ENCODE measurements around the gene PTPRM.
"Not testable (repeated sequence)": the region's sequence is repeated elsewhere in the genome, so short reads cannot be mapped to it uniquely, and the experiment has no call there.

The PTPRM gene

DNA sequence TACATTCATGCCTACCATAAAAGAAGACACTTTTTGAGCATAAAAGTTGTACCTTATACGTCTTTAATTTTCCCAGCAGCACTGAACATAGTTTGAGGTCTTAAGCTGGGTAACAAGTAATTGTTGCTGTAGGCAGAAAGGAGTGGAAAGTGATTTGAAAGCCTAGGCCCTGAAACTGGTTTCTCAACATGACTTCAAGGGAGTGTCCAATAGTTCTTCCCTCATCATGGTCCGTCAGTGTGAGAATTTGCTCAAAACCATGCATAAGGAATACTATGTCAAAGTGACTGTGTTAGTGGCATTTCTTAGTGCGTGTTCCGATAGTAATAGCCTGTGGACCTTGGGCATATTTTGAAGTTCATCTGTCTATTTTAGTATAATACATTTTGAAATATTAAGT lies 463.1 kb downstream of the PTPRM start:
- DNase-seq: no peak

DNA sequence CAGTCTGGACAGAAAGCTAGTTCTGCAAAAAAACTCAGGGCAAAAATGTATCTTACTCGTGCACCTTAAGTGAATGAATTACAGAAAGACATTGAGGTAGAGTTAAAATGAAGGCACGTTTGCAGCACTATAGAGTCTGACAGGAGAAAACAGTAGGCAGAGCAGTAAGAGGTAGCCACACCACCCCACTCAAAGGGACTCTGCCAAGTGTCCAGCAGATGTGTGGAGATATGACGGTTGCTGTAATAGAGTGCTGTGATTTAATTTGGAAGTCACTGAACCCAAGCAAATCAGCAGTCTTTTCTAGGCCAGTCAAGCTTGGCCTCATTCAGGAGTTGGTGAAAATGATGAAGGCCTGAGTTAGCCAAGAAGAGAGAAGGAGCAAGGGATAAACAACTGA lies 464.4 kb downstream of the PTPRM start:
- DNase-seq: no peak

DNA sequence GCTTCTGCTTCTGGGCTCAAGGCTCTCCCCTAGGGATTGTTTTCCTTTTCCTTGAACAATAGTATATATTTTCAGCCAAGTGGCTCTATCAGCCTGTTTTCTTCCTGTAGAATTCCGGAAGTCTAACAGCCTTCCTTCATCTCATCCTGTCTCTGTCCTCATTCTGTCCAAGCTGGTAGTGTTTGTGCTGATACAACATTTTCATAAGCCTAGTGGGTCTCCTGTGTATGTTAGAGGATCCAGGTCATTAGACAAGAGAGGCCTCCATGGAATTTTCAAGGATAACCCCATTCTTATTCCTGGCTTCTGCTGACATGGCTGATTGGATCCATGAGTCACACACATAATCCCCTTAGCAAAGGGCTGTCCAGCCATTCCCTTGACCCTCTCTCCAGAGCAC lies 467.6 kb downstream of the PTPRM start:
- no peak for DNase-seq

DNA sequence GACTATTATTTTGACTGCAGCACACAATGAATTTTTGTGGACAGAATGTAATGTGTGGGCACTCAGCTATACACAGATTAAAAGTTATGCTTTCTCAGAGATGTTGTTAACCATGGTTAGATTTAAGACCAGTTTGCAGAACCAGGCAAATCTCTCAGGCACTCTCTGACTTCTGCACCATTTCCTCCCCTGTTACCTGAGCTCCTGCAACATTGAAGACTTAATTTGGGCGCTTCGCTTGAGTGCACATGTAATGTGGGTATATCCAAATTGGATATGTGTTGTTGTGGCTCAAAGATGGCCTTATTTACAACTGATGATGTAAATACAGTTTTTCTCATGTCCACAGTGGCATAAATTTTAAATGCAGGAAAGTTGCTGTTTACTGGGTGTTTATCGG lies 469.4 kb downstream of the PTPRM start:
- DNase-seq: no peak

DNA sequence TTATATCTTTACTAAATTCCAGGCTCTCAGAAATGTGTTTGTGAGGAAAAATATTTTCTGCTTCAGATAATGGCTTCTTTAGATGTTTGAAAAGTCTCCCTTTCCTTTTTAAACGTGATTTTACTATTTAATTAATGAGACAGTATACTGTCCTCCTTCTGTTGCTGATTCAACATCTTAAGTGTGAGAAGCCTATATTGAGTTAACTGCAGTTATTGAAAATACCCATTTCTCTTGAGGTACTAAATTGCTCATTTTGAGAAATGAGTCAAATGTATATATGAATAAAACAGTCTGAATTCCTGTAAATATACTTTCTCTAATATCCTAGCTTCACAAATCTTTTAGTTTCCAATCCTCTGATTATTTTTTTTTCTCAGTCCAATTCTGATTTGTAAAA lies 470.2 kb downstream of the PTPRM start:
- no peak for DNase-seq

DNA sequence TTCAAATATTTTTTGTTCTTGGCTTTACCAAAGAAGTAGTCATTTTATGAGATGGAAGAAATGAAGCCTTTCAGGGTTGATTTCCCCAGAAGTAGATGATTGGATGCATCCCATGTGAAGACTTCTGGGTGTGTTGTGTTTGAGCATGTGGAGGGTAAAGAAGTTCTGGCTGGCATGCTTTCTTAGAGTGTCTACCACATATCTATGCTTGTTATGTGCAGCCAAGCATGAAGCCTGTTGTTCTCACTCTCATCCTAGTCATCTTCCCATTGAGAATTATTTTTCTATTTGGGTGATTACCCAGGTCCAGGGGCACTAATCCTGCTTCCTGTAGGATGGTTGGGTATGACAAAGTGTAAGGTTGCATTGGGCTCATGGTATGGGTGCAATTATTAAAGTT lies 472.9 kb downstream of the PTPRM start:
- no peak for DNase-seq

DNA sequence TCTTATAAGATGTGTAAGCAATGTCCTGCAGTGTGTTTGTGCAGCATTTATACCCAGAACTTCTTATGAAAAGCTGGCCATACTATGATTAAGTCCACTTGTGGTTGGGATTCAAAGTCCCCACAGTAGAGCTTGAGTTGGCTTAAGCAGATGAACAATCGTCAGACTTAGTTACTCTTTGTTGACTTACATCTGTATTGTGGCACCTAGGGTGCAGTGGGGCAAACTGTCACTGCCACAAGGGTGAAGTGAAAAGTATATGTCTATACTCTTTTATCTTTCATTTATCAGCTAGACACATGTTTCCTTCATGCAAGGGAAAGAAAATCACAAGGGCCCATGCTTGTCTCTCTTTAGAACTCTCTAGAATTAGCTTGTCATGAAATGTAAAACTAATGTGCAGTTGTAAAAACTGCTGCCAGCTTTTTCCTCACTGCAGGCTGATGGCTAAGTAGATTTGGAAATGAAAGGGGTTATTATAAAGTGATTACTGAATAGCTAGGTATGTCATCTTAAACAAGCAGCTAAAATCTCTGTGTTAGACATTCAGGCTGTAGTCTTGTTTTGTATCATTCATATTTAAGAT lies 474.5 kb downstream of the PTPRM start:
- no peak for DNase-seq

DNA sequence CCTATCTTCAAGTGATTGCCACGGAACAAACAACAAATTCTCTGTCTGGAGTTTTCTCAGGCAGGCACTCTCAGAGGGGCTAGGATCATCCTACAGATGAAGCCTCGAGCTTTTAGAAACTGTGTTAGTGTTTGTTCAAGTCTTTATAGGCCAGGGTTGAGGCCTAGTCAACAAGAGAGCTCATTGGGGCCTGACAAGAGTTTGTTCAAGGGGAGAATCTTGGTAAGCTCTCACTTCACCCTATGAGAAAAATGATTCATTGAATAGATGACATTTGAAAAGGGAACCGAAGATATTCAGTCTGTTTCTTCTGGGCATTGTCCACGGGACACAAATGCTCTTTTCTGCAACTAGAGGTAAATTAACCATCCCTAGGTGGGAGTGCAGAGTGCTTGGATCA lies 476.9 kb downstream of the PTPRM start:
- no peak for DNase-seq

DNA sequence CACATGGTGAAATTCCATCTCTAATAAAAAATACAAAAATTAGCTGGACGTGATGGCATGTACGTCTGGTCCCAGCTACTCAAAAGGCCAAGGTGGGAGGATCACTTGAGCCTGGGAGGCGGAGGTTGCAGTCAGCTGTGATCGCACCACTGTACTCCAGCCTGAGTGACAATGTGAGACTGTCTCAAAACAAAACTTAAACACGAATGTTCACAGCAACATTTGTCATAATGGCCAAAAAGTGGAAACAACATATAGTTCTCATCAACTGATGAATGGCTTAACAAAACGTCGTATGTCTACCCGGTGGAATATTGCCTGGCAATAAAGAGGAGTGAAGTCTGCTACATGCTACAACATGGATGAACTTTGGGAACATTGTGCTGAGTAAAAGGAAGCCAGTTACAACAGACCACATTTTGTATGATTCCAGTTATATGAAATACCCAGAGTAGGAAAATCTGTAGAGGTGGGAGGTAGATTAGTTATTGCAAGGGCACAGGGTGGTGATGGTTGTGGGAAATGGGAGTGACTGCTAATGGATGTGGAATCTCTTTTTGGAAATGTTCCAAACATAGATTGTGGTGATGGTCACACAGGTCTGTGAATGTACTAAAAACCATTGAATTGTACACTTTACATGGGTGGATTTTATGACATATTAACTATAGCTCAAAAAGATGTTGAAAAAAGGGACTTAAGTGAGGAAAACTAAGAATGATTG lies 478.2 kb downstream of the PTPRM start:
- no peak for DNase-seq

DNA sequence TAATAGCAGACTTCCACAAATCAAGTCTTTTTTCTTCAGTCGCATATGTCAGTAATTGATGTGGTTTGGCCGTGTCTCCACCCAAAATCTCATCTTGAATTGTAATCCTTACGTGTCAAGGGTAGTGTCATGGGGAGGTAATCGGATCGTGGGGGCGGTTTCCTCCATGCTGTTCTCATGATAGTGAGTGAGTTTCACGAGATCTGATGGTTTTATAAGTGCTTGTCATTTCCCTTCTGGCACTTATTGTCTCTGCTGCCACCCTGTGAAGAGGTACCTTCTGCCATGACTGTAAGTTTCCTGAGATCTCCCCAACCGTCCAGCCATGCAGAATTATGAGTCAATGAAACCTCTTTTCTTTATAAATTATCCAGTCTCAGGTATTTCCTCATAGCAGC lies 478.8 kb downstream of the PTPRM start:
- no peak for DNase-seq

DNA sequence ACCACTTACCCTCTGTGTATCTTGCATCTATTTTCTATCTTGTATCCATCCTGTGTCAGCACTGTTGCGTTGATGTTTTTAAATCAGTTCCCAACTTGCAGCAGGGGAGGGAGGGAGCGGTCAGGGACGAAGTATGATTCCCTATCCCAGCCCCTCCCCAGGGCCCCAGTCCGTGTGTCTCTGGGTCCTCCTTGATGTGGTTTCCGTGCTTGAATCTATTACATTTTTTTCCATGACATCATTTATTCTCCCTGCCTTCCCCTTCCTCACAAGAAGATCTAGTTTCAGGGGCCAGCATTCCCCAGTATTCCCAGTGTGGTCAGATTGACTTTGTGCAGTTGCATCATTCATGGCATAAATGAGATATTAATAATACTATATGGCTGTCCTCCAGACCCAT lies 479.3 kb downstream of the PTPRM start:
- no peak for DNase-seq

DNA sequence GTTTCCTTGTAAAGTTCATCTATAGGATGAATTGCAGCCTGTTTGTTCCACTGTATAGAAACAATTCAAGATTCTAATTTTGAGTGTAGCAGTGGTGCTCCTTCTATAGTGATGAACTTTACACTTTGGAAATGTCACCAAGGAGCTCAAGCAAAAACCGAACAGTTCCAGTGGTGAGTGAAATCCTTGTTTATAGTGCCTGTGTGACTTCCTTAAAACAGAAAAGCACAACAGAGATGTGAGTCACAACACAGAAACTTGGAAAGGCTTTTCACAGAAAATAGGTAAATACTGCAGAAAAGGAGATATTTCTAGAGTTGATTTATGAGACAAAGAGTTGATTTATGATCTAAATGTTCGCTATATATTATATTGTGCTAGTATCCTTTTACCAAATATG lies 482.0 kb downstream of the PTPRM start:
- no peak for DNase-seq

DNA sequence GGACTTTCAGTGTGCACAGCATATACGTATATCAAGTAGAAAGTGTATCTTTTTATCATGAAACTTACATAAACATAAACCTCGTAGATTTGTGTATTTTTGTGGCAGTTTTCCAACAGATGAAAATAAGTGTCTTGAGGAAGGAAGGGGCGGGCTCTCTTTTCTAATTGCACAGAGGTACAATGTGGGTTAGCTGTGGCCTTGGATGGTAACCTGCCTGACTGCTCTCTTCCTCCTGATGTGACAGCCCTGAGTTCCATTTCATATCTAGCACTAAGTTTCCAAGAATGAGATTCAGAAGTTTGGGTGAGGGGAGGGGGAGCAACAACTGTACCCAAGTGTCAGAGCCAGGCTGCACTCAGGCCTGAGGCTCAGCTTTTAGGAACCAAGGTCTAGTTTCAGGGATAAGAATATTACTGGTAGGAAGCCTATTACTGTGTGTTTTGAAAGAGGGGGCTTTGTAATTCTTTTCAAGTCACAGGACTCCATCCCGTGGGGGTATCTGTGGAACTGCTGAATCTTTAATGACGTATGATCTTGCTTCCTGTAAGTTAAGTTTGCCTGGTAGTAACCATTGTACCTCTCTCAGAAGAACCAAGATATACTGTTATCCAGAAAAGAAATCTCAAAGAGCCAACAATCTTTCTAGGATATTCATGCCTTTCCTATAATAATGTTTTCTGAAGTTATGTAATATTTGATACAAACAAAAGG lies 483.7 kb downstream of the PTPRM start:
- no peak for DNase-seq

DNA sequence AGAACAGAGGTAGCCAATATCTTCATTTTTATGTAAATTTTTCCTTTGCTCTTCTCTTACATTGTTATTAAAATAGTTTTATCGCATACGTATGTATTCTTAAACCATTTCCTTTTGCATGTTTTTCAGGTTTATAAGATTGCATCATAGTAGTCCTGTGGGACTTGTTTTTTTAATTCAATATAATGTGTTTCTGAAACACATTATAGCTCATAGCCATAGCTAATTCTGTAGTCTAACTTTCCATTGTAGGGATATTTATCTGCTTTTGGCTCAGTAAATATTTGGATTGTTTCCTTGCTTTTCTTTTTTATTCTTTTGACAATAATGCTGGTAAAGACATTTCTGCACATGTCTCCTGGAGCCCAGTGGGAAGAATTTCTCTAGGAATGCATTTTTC lies 484.3 kb downstream of the PTPRM start:
- no peak for DNase-seq

DNA sequence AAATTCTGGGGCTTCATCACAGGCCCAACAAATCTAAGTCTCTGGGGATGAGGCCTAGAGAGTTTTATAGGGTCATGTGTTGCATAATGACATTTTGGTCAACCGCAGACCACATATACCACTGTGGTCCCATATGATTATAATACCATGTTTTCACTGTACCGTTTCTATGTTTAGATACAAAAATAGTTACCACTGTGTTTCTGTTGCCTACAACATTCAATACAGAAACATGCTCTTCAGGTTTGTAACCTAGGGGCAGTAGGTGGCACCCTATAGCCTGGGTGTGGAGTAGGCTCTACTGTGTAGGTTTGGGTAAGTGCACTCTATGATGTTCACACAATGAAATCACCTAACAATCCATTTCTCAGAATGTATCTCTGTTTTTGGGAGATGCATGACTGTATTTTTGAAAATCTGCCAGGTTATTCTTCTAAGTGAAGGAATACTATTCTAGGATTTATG lies 485.2 kb downstream of the PTPRM start:
- no peak for DNase-seq

DNA sequence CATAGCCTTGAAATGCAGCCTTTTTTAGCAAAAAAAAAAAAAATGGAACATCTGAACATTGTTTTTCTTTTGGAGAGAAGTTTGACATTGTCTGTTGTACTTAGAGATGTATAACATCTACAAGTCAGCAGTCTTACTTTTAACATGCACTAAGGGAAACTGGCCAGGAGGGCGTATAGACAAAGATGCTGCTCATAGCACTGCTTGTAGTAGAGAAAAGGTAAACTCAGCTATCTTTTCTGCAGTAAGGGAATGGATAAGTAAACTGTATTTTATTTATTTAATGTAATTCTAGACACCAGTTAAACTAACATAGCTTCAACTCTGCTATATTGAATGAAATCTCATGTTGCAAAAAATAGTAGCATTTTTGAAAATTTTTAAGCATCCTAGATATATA lies 489.6 kb downstream of the PTPRM start:
- DNase-seq: no peak

DNA sequence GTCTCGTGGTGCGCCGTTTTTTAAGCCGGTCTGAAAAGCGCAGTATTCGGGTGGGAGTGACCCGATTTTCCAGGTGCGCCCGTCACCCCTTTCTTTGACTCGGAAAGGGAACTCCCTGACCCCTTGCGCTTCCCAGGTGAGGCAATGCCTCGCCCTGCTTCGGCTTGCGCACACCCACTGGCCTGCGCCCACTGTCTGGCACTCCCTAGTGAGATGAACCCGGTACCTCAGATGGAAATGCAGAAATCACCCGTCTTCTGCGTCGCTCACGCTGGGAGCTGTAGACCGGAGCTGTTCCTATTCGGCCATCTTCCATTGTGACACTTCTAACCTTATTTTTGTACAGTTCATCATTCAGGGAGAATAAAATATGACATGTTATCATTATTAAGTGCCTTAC lies 496.0 kb downstream of the PTPRM start:
- not testable (repeated sequence) for DNase-seq

DNA sequence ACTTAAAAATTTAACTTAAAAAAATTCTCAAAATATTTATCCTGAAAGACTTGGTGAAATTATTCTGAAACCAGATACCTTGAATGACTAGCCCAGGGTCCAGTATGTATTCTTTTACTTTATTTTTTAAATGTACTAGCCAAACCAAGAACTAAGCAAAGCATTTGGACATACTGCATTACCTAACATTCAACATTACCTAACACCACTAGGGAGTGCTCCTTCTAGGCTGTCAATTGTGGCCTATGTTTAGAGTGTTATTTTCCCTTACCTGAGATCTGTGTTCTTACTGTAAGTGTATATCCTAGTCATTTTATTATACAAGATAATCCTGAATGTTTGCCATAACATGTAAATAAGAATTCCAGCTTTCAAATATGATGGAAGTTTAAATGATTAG lies 496.6 kb downstream of the PTPRM start:
- DNase-seq: no peak

DNA sequence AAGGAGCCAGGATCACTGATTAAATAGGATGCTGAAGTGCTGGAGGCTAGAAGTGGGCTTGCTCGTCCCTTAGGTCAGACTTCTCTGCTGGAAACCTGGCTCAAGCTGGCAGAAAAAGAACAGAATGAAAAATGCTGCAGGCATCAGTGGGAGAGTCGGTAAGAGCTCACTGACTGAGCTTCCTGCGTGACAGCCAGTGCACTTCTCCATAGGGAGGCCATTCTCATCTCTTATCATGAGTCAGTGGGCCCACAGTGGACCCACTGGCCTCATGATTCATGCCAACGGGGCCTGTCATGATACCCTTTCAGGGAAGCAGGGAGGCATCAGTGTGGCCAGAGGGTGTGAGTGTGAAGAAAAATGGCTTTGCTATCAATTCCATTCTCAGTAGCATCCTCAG lies 498.2 kb downstream of the PTPRM start:
- no peak for DNase-seq

DNA sequence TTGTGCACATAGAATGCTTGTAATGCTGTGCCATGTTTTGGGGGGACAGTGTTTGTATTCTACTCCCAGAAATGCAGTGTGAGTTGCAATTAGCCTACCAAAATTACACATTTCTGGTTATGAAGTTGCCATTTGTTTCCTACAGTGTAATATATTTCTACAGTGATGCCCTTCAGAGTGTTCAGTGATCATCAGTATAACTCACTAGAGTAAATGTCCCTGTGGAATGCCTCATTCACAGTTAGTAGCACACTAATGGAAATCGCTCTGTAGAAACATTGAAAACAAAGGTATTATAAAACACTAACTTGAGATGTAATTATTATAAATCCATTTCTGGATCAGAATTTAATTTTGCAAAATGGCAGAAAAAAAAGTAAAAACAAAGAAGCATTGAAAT lies 498.7 kb downstream of the PTPRM start:
- DNase-seq: no peak

DNA sequence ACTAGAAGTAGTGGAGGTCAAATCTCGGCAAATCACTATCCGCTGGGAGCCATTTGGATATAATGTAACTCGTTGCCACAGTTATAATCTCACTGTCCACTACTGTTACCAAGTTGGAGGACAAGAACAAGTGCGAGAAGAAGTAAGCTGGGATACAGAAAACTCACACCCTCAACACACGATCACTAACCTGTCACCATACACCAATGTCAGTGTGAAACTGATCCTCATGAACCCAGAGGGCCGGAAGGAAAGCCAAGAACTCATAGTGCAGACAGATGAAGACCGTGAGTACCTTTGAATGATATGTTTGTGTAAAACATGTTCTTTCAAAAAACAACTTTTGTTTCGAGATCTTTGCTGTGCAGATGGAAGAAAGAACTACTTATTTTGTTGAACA lies 502.6 kb downstream of the PTPRM start:
- no peak for DNase-seq

DNA sequence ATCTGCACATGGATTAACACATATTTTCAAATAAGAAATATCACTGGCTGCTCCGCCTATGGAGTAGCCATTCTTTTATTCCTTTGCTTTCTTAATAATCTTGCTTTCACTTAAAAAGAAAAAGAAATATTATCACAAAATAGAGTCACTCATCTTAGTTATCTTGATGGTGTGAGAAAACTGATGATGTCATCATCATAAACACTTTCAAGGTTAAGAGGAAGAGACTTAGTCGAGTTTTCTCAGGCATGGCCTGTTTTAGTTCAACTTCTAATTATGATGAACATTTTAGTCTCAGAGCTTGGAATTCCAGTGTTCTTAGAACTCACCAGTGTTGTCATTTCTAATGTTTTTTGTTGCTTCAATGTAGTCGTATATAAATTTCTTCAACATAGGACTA lies 506.1 kb downstream of the PTPRM start:
- no peak for DNase-seq

DNA sequence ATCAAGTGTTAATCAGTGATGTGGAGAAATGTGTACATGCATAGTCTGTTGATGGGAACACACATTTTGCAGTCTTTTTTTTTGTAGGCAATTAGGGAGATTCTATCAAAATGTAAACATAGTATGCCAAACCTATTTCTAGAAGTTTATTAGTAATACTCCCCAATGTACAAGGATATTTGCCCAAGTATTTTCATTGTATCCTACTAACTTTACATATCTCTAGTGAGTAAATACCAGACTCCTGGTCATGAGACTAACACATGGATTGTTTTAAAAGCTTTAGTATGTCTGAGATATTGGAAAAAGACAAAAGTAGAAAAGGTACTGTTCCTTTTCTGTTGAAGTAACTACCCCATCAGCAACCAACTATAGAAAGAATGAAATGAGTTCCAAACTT lies 513.0 kb downstream of the PTPRM start:
- no peak for DNase-seq

DNA sequence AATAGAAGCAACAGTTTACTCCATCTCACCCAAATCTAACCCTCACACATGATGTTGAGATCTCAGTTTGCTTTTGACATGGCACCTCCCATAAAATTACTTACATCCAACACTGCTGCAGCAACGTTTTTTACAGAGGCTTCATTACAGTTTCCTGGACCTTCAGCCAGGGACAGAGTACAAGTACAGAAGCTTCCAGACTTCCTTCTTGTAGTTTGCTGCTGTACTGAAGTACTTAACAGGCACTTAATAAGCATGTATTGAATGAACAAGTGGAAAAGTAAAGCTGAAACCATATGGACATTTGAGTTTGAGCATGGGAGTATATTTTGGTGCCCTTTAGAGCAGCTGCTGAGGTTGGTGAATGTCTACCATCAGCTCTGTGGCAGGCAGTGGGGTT lies 514.2 kb downstream of the PTPRM start:
- peak; percentile 68 for DNase-seq
